H1 (cell line): ENCODE measurements around the gene RGS17. TPM values are rescaled to one million over a fixed set of nuclear protein-coding genes. Genes with fewer than 3 reads are reported as not detected.

Experiments used
- CTCF ChIA-PET: fragments of 300-600 bp; sonication (Branson Sonifier 250); formaldehyde crosslinking; loops from one replicate; lab custom pipeline; 2021; ENCODE audit not compliant: partially characterized antibody; lab: Charles Lee
- POLR2A ChIA-PET: fragments of 300-600 bp; sonication (Branson Sonifier 250); formaldehyde crosslinking; loops from one replicate; lab custom pipeline; 2021; ENCODE audit warnings: inconsistent platforms; ENCODE audit not compliant: partially characterized antibody; lab: Charles Lee
- DNase-seq, 2 experiments: peaks; one replicate each; pipeline versions ENCODE4 v3.0.0 to v3.0.0-alpha.2; 2010 to 2022; ENCODE audit warnings: low spot score in 2 of 2, low read depth in 1 of 2, mixed read lengths in 1 of 2
- FAIRE-seq: peaks from 2 replicates; lab custom pipeline; 2011; peaks lifted over from hg19 to GRCh38; lab: Jason Lieb, UNC
- H2AFZ ChIP-seq: 2 replicates; pipeline ENCODE4 v1.8.1; 2012; ENCODE audit warnings: low read length, inconsistent platforms
- H2AK5ac ChIP-seq: 2 replicates; pipeline ENCODE4 v1.6.1; 2013; ENCODE audit warnings: low read depth, low read length
- H2BK120ac ChIP-seq: replicated peaks from 2 replicates; pipeline ENCODE3; 2013; ENCODE audit warnings: low read depth, low read length, inconsistent platforms
- H2BK12ac ChIP-seq: 2 replicates; pipeline ENCODE4 v1.6.1; 2013; ENCODE audit warnings: low read depth, low read length
- H2BK15ac ChIP-seq: 2 replicates; pipeline ENCODE4 v1.6.1; 2013; ENCODE audit warnings: low read length
- H2BK20ac ChIP-seq: 2 replicates; pipeline ENCODE4 v1.6.1; 2013; ENCODE audit warnings: low read length
- H2BK5ac ChIP-seq: 2 replicates; pipeline ENCODE4 v1.6.1; 2013; ENCODE audit warnings: low read depth, low read length
- H3K14ac ChIP-seq: 2 replicates; pipeline ENCODE4 v1.6.1; 2013; ENCODE audit warnings: inconsistent platforms; ENCODE audit not compliant: insufficient read length
- H3K18ac ChIP-seq: 2 replicates; pipeline ENCODE4 v1.6.1; 2013; ENCODE audit warnings: low read length; ENCODE audit errors: extremely low read depth
- H3K23ac ChIP-seq: 2 replicates; pipeline ENCODE4 v1.6.1; 2013; ENCODE audit warnings: inconsistent platforms; ENCODE audit not compliant: insufficient read length
- H3K23me2 ChIP-seq: 2 replicates; pipeline ENCODE4 v1.6.1; 2013; ENCODE audit warnings: low read depth, low read length
- H3K27ac ChIP-seq: 2 replicates; pipeline ENCODE4 v1.6.1; 2011; ENCODE audit warnings: low read depth, low read length, inconsistent platforms
- H3K27me3 ChIP-seq, 4 experiments: replicated peaks in 1 of 4; 1 replicate in 1 of 4; 2 replicates in 3 of 4; pipeline versions ENCODE4 v1.6.1 to v1.8.1; 2011 to 2013; ENCODE audit warnings: low read length in 3 of 4, mild to moderate bottlenecking in 3 of 4, inconsistent platforms in 2 of 4, mixed read lengths in 2 of 4, moderate library complexity in 1 of 4; ENCODE audit not compliant: control insufficient read depth in 3 of 4, insufficient read depth in 3 of 4; ENCODE audit errors: extremely low read depth in 1 of 4
- H3K36me3 ChIP-seq, 4 experiments: 2 replicates each; pipeline versions ENCODE4 v1.6.1 to v1.8.1; 2011 to 2013; ENCODE audit warnings: mild to moderate bottlenecking in 4 of 4, low read length in 3 of 4, moderate library complexity in 2 of 4, control low read depth in 1 of 4, inconsistent platforms in 1 of 4; ENCODE audit not compliant: insufficient read depth in 4 of 4, control insufficient read depth in 2 of 4
- H3K4ac ChIP-seq: replicated peaks from 2 replicates; pipeline ENCODE3; 2013; ENCODE audit warnings: low read length, low read depth, mixed read lengths, inconsistent platforms; ENCODE audit not compliant: insufficient read length
- H3K4me1 ChIP-seq, 4 experiments: replicated peaks in 1 of 4; 1 replicate in 1 of 4; 2 replicates in 3 of 4; pipeline versions ENCODE4 v1.6.1 to v1.8.1; 2011 to 2013; ENCODE audit warnings: low read length in 3 of 4, inconsistent platforms in 2 of 4, mixed read lengths in 1 of 4; ENCODE audit not compliant: insufficient read depth in 4 of 4, control insufficient read depth in 3 of 4
- H3K4me2 ChIP-seq, 2 experiments: 2 replicates each; pipeline versions ENCODE4 v1.6.1 to v1.8.1; 2011 to 2013; ENCODE audit warnings: low read depth in 2 of 2, low read length in 2 of 2, control low read depth in 1 of 2, inconsistent platforms in 1 of 2, mild to moderate bottlenecking in 1 of 2; ENCODE audit not compliant: insufficient read depth in 1 of 2
- H3K4me3 ChIP-seq, 4 experiments: fragments of 200-600, 300-600 bp in 1 of 4; sonication (generic), shearing (Covaris generic), sonication (Bioruptor Twin) in 1 of 4; 2 replicates each; pipeline versions ENCODE4 v1.5.1 to v1.8.1; 2011 to 2016; ENCODE audit warnings: low read length in 4 of 4, low read depth in 3 of 4, control low read depth in 2 of 4, inconsistent platforms in 2 of 4, mild to moderate bottlenecking in 2 of 4, mixed read lengths in 1 of 4, moderate library complexity in 1 of 4; ENCODE audit not compliant: insufficient read depth in 2 of 4; ENCODE audit errors: extremely low read depth in 1 of 4
- H3K56ac ChIP-seq: replicated peaks from 2 replicates; pipeline ENCODE3; 2013; ENCODE audit warnings: low read depth, mild to moderate bottlenecking, mixed read lengths, low read length, inconsistent platforms; ENCODE audit not compliant: insufficient read length
- H3K79me1 ChIP-seq: 2 replicates; pipeline ENCODE4 v1.6.1; 2013; ENCODE audit warnings: low read depth, low read length, control low read depth
- H3K79me2 ChIP-seq, 2 experiments: 2 replicates each; pipeline versions ENCODE4 v1.6.1 to v1.8.1; 2012 to 2013; ENCODE audit warnings: low read length in 2 of 2, mild to moderate bottlenecking in 2 of 2, inconsistent platforms in 1 of 2; ENCODE audit not compliant: insufficient read depth in 2 of 2, control insufficient read depth in 1 of 2
- H3K9ac ChIP-seq, 4 experiments: replicated peaks in 1 of 4; 1 replicate in 1 of 4; 2 replicates in 3 of 4; pipeline versions ENCODE4 v1.6.1 to v1.8.1; 2011 to 2013; ENCODE audit warnings: low read depth in 3 of 4, low read length in 3 of 4, control low read depth in 2 of 4, mild to moderate bottlenecking in 2 of 4, moderate library complexity in 2 of 4, inconsistent platforms in 1 of 4; ENCODE audit errors: extremely low read depth in 1 of 4
- H3K9me3 ChIP-seq, 2 experiments: 2 replicates each; pipeline versions ENCODE4 v1.6.1 to v1.8.1; 2012 to 2013; ENCODE audit warnings: mild to moderate bottlenecking in 2 of 2, moderate library complexity in 2 of 2, control low read depth in 1 of 2, inconsistent platforms in 1 of 2, low read depth in 1 of 2, low read length in 1 of 2, mixed read lengths in 1 of 2; ENCODE audit not compliant: insufficient read depth in 2 of 2
- H4K20me1 ChIP-seq, 2 experiments: replicated peaks in 1 of 2; 2 replicates each; pipeline versions ENCODE3 to v1.8.1; 2011 to 2013; ENCODE audit warnings: inconsistent platforms in 2 of 2, low read length in 2 of 2, mild to moderate bottlenecking in 1 of 2; ENCODE audit not compliant: insufficient read depth in 2 of 2, control insufficient read depth in 1 of 2
- H4K5ac ChIP-seq: 2 replicates; pipeline ENCODE4 v1.6.1; 2013; ENCODE audit warnings: low read length, low read depth, mixed read lengths, inconsistent platforms; ENCODE audit not compliant: insufficient read length
- H4K8ac ChIP-seq: 2 replicates; pipeline ENCODE4 v1.8.0; 2013; ENCODE audit warnings: mild to moderate bottlenecking, moderate library complexity, low read length, inconsistent platforms; ENCODE audit not compliant: insufficient read depth; ENCODE audit errors: extremely low read depth
- H4K91ac ChIP-seq: replicated peaks from 2 replicates; pipeline ENCODE3; 2013; ENCODE audit warnings: low read length, mixed read lengths, inconsistent platforms; ENCODE audit not compliant: insufficient read length
- ASH2L ChIP-seq: fragments of 200-600, 300-600 bp; sonication (generic); IDR thresholded peaks from one replicate; pipeline ENCODE4 v1.7.1; 2017; ENCODE audit warnings: low read length
- BRCA1 ChIP-seq: IDR thresholded peaks from 2 replicates; pipeline ENCODE4 v1.6.1; 2012; ENCODE audit warnings: low read depth, low read length, improper control_type of control experiment
- GABPA ChIP-seq: IDR thresholded peaks from 2 replicates; pipeline ENCODE4 v1.6.1; 2011; ENCODE audit warnings: mild to moderate bottlenecking, low read length, moderate library complexity, borderline replicate concordance; ENCODE audit not compliant: insufficient read depth
- JUND ChIP-seq: IDR thresholded peaks from 2 replicates; pipeline ENCODE4 v1.6.1; 2011; ENCODE audit warnings: mild to moderate bottlenecking, improper control_type of control experiment, low read length
- MAX ChIP-seq: IDR thresholded peaks from 2 replicates; pipeline ENCODE4 v1.6.1; 2012; ENCODE audit warnings: inconsistent platforms
- POLR2A ChIP-seq, 2 experiments: IDR thresholded peaks; 1 replicate in 1 of 2; 2 replicates in 1 of 2; pipeline ENCODE4 v1.6.1; 2011; ENCODE audit warnings: low read depth in 2 of 2, low read length in 2 of 2, mild to moderate bottlenecking in 2 of 2; ENCODE audit errors: control extremely low read depth in 1 of 2
- POLR2AphosphoS5 ChIP-seq: IDR thresholded peaks from 2 replicates; pipeline ENCODE4 v1.6.1; 2011; ENCODE audit warnings: low read depth, low read length
- RXRA ChIP-seq: IDR thresholded peaks from 2 replicates; pipeline ENCODE4 v1.6.1; 2011; ENCODE audit warnings: low read depth, mild to moderate bottlenecking, low read length, moderate library complexity; ENCODE audit not compliant: insufficient read depth
- SIN3A ChIP-seq, 2 experiments: IDR thresholded peaks in 1 of 2; conservative IDR thresholded peaks in 1 of 2; 2 replicates each; pipeline ENCODE4 v1.6.1; 2011 to 2012; ENCODE audit warnings: low read length in 2 of 2, improper control_type of control experiment in 1 of 2, low read depth in 1 of 2, mild to moderate bottlenecking in 1 of 2
- TAF1 ChIP-seq: IDR thresholded peaks from 2 replicates; pipeline ENCODE4 v1.6.1; 2011; ENCODE audit warnings: mild to moderate bottlenecking, low read depth, low read length
- TAF7 ChIP-seq: optimal IDR thresholded peaks from 2 replicates; pipeline ENCODE3; 2011; ENCODE audit warnings: low read depth, mild to moderate bottlenecking, inconsistent platforms, low read length, moderate library complexity, borderline replicate concordance
- WGBS, 2 experiments: shearing (Covaris generic) in 1 of 2; methylation state at CpG; one replicate each; pipeline versions ENCODE4 v1.1.6 to v1.1.7; 2013 to 2015; ENCODE audit warnings: low lambda C conversion rate in 2 of 2, mixed read lengths in 2 of 2, inconsistent platforms in 1 of 2, low coverage in 1 of 2, missing lambda C conversion rate in 1 of 2; ENCODE audit not compliant: insufficient replicate concordance in 2 of 2, insufficient coverage in 1 of 2, insufficient read length in 1 of 2; ENCODE audit errors: extremely low coverage in 1 of 2, missing lambda C conversion rate in 1 of 2; 5-methylcytosine and 5-hydroxymethylcytosine counted together
- polyA plus RNA-seq, 7 experiments: library from polyadenylated mRNA; depleted of rRNA in 3 of 7; stranded (reverse) in 5 of 7; unstranded in 2 of 7; fragments of >200 nt in 5 of 7; fragments of 200-250 nt in 2 of 7; gene quantifications; 1 replicate in 5 of 7; 2 replicates in 1 of 7; 4 replicates in 1 of 7; pipeline versions ENCODE4 v1.2.1 to v1.2.3, GENCODE V29; 2011 to 2013; ENCODE audit warnings: missing spikeins in 2 of 7, mixed read lengths in 2 of 7
- total RNA-seq: library from RNA; stranded (reverse); fragmentation: NEBNext Ultra II Directional; extraction: Animal tissue kit (Norgen Biotek cat#: 25700); gene quantifications from 2 replicates; pipeline ENCODE4 v1.2.1, GENCODE V29; 2021

Gene RGS17
- total and polyA plus RNA-seq, 2 of the 8 experiments (the other 6 are each of a cell fraction or from before 2014, with no cell fraction given), result 2.0 to 12.2 TPM

- no peaks in the 10 kb centered on the region for H3K9me3 ChIP-seq
- no peak within 1 kb of the TSS for H3K23ac ChIP-seq
- peaks cover 12 to 46% of the 10 kb centered on the region in 2 experiments for H3K79me2 ChIP-seq
- H4K91ac ChIP-seq, result no peak within 1 kb of the TSS
- peaks cover 0 to 3% (median 1%) of the 10 kb centered on the region in 4 experiments; a peak in 2 of 7 replicates for H3K4me1 ChIP-seq
- no peak within 1 kb of the TSS for H2BK20ac ChIP-seq
- peak within 1 kb of the TSS; percentile 8 for H3K14ac ChIP-seq
- peak within 1 kb of the TSS; percentile 89 for H2BK5ac ChIP-seq
- H3K18ac ChIP-seq, result 0 out of 2 replicates have a peak within 1 kb of the TSS, but pooled peaks have one; percentile 41
- H3K4me2 ChIP-seq, result peak within 1 kb of the TSS; percentile 86 to 99
- WGBS, 2 experiments, result 2% methylated on average over 48 of the region's 52 CpGs; no CpG with 5 or more reads in 1 of the 2 experiments
- H3K23me2 ChIP-seq, result peaks cover 12% of the 10 kb centered on the region
- H4K8ac ChIP-seq, result peak within 1 kb of the TSS; percentile 54; the same call in 1 of the 2 replicates
- H2BK120ac ChIP-seq, result no peak within 1 kb of the TSS
- H4K5ac ChIP-seq, result peak within 1 kb of the TSS; percentile 42
- peak; percentile 90 to 96 for DNase-seq
- peak within 1 kb of the TSS; percentile 84 to 100 (median 98) for H3K4me3 ChIP-seq
- ChIA-PET CTCF (interaction anchor here (1.0 kb wide), 1 partner anchor 275 kb away, joined by 3 read pairs; no protein-coding TSS in a partner anchor), POLR2A (interaction anchor here (2.7 to 8.8 kb wide), 2 partner anchors 11 to 18 kb away, joined by 8 to 103 read pairs; partner anchors contain the start of gene FBXO5)
- H3K36me3 ChIP-seq, result peaks cover 0 to 7% (median 0%) of the 10 kb centered on the region in 4 experiments; a peak in 3 of 8 replicates
- H4K20me1 ChIP-seq, result peaks cover 3 to 5% of the 10 kb centered on the region in 2 experiments
- H3K27ac ChIP-seq, result peak within 1 kb of the TSS; percentile 69; the same call in 1 of the 2 replicates
- H3K56ac ChIP-seq, result peak within 1 kb of the TSS; percentile 74
- peak within 1 kb of the TSS; percentile 93 for H2AFZ ChIP-seq
- H3K4ac ChIP-seq, result no peak within 1 kb of the TSS
- H3K27me3 ChIP-seq, result no peaks in the 10 kb centered on the region
- no peak within 1 kb of the TSS for H2BK12ac ChIP-seq
- no peak within 1 kb of the TSS for H2AK5ac ChIP-seq
- H3K9ac ChIP-seq, result peak within 1 kb of the TSS; percentile 78 to 98 (median 91)
- FAIRE-seq, result peak; percentile 84
- H2BK15ac ChIP-seq, result no peak within 1 kb of the TSS
- peaks cover 2% of the 10 kb centered on the region; the same call in 1 of the 2 replicates for H3K79me1 ChIP-seq
- TF ChIP-seq POLR2AphosphoS5 (peak; percentile 53; the same call in 1 of the 2 replicates), ASH2L (peak; percentile 87), SIN3A (conservative IDR thresholded peaks at IDR 0.05 in 1 of 2, IDR thresholded peaks at IDR 0.05 in 1 of 2; ENCODE audit: low read depth in 1 of 2, low read length in 2 of 2) (0 out of 4 replicates have a peak, but pooled peaks have one; percentile 8 to 11), RXRA (peak; percentile 80; the same call in 1 of the 2 replicates), TAF1 (peak; percentile 78; the same call in 1 of the 2 replicates), MAX (no peak; the same call in 1 of the 2 replicates), GABPA (peak; percentile 86; the same call in 1 of the 2 replicates), POLR2A (IDR thresholded peaks at IDR 0.05; ENCODE audit: control extremely low read depth in 1 of 2, low read depth in 2 of 2, low read length in 2 of 2) (peak; percentile 47 to 79; a peak in 2 of 3 replicates), BRCA1 (peak; percentile 75), TAF7 (no peak), JUND (peak; percentile 24; the same call in 1 of the 2 replicates)
These were observed 128.3 kb downstream of the RGS17 start, which contains the start of gene MTRF1L for GRCh38 chr6:153002613-153003365. TSS of gene MTRF1L (minus strand) at chr6:153002709. CDS start at chr6:153002685, 24 bp downstream.
